SU-DHL-6 (cell line): ENCODE data around the gene CYP4F22.

ENCODE experiments used
- H2AFZ ChIP-seq: fragments of 200-600 bp; sonication (generic); 2 replicates; pipeline ENCODE4 v1.6.1; 2014; ENCODE audit warnings: low read depth, mild to moderate bottlenecking, moderate library complexity, mixed read lengths, antibody characterized with exemption, low read length; ENCODE audit not compliant: severe bottlenecking
- H3F3A ChIP-seq: fragments of 200-600 bp; shearing (Covaris generic); 2 replicates; pipeline ENCODE4 v1.6.0; 2016; ENCODE audit warnings: antibody characterized with exemption, mild to moderate bottlenecking; ENCODE audit not compliant: insufficient read depth
- H3K27ac ChIP-seq: fragments of 200-600 bp; sonication (generic); 2 replicates; pipeline ENCODE4 v1.5.1; 2016; ENCODE audit warnings: low read depth, mild to moderate bottlenecking, low read length, moderate library complexity, mixed read lengths
- H3K27me3 ChIP-seq: fragments of 200-600 bp; sonication (generic), shearing (Covaris generic); 2 replicates; pipeline ENCODE4 v1.6.0; 2014; ENCODE audit warnings: mild to moderate bottlenecking, low read length
- H3K36me3 ChIP-seq: fragments of 200-600 bp; sonication (generic); 2 replicates; pipeline ENCODE4 v1.6.1; 2014; ENCODE audit warnings: mild to moderate bottlenecking, low read length, mixed read lengths
- H3K4me2 ChIP-seq: fragments of 300-600, 200-600 bp; shearing (Covaris generic), sonication (generic); 2 replicates; pipeline ENCODE4 v1.6.0; 2014; ENCODE audit warnings: low read length, low read depth, mild to moderate bottlenecking; ENCODE audit not compliant: poor library complexity, severe bottlenecking
- H3K4me3 ChIP-seq: fragments of 200-600 bp; sonication (generic); 2 replicates; pipeline ENCODE4 v1.5.1; 2014; ENCODE audit warnings: antibody characterized with exemption, low read length, mild to moderate bottlenecking, mixed read lengths; ENCODE audit not compliant: insufficient read depth, poor library complexity, severe bottlenecking
- H3K79me2 ChIP-seq: fragments of 200-600 bp; sonication (generic); 2 replicates; pipeline ENCODE4 v1.6.1; 2014; ENCODE audit warnings: mild to moderate bottlenecking, low read length, moderate library complexity; ENCODE audit not compliant: insufficient read depth
- H3K9ac ChIP-seq: fragments of 200-600 bp; sonication (generic); 2 replicates; pipeline ENCODE4 v1.7.0; 2014; ENCODE audit warnings: mild to moderate bottlenecking, low read length
- H3K9me2 ChIP-seq: fragments of 200-600 bp; sonication (generic); replicated peaks from 2 replicates; pipeline ENCODE4 v1.6.1; 2014; ENCODE audit warnings: low read length; ENCODE audit not compliant: insufficient read depth
- H3K9me3 ChIP-seq: fragments of 200-600 bp; sonication (generic); 2 replicates; pipeline ENCODE4 v1.6.1; 2014; ENCODE audit warnings: low read length, mixed read lengths; ENCODE audit not compliant: insufficient read depth
- H4K20me1 ChIP-seq: fragments of 200-600 bp; sonication (generic); 2 replicates; pipeline ENCODE4 v1.6.1; 2014; ENCODE audit warnings: low read depth, mild to moderate bottlenecking, antibody characterized with exemption, low read length, moderate library complexity, mixed read lengths
- CTCF ChIP-seq: fragments of 200-600 bp; sonication (generic); IDR thresholded peaks from one replicate; pipeline ENCODE4 v1.5.1; 2017; ENCODE audit warnings: antibody characterized with exemption, mild to moderate bottlenecking, low read length, moderate library complexity; ENCODE audit not compliant: insufficient read depth, poor library complexity, severe bottlenecking
- EZH2phosphoT487 ChIP-seq: fragments of 200-600 bp; sonication (generic), shearing (Covaris generic); conservative IDR thresholded peaks from 2 replicates; pipeline ENCODE4 v1.6.1; 2018; ENCODE audit warnings: mild to moderate bottlenecking, antibody characterized with exemption, low read length, moderate library complexity, mixed read lengths

CYP4F22 gene

DNA sequence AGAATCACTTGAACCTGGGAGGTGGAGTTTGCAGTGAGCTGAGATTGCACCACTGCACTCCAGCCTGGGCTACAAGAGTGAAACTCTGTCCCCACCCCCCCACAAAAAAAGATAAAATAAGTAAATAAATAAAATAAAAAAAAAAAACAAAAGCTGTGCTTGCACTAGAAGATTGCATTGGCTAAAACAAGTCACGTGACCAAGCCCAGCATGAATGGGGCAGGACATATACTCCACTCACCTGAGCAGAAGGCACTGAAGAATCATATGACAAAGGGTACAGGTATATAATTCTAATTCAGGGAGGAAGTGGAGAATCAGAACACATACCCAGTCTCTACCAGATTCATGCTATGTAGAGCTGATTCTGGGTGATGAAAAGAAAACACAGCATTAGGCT lies 36.6 kb downstream of the CYP4F22 start:
- Histone ChIP-seq H3F3A (no peaks in the 10 kb centered on the region), H4K20me1 (no peaks in the 10 kb centered on the region), H2AFZ (no peak overlapping the region), H3K9me2 (no peaks in the 10 kb centered on the region), H3K27ac (no peak overlapping the region), H3K9ac (no peak overlapping the region), H3K9me3 (no peaks in the 10 kb centered on the region), H3K79me2 (no peaks in the 10 kb centered on the region), H3K4me3 (no peak overlapping the region), H3K27me3 (no peaks in the 10 kb centered on the region), H3K4me2 (no peak overlapping the region), H3K36me3 (no peaks in the 10 kb centered on the region)
- no peak for TF ChIP-seq EZH2phosphoT487
- TF ChIP-seq CTCF = no peak

GRCh38 chr19:15548648-15549047 lies 40.3 kb downstream of the CYP4F22 start:
- Histone ChIP-seq H3F3A (no peaks in the 10 kb centered on the region), H3K27me3 (no peaks in the 10 kb centered on the region), H2AFZ (no peak overlapping the region), H3K4me3 (no peak overlapping the region), H3K79me2 (no peaks in the 10 kb centered on the region), H3K9ac (no peak overlapping the region), H3K9me2 (no peaks in the 10 kb centered on the region), H3K4me2 (no peak overlapping the region), H3K9me3 (no peaks in the 10 kb centered on the region), H3K27ac (no peak overlapping the region), H3K36me3 (no peaks in the 10 kb centered on the region), H4K20me1 (no peaks in the 10 kb centered on the region)
- no peak for TF ChIP-seq EZH2phosphoT487

GRCh38 chr19:15549581-15549980 lies 41.3 kb downstream of the CYP4F22 start:
- Histone ChIP-seq H3K36me3 (no peaks in the 10 kb centered on the region), H3K9me2 (no peaks in the 10 kb centered on the region), H2AFZ (no peak overlapping the region), H3K27ac (no peak overlapping the region), H4K20me1 (no peaks in the 10 kb centered on the region), H3K4me3 (no peak overlapping the region), H3K79me2 (no peaks in the 10 kb centered on the region), H3K27me3 (no peaks in the 10 kb centered on the region), H3K9me3 (no peaks in the 10 kb centered on the region), H3K4me2 (no peak overlapping the region), H3K9ac (no peak overlapping the region), H3F3A (no peaks in the 10 kb centered on the region)
- no peak for TF ChIP-seq EZH2phosphoT487

- H3K27ac ChIP-seq = no peak overlapping the region
- no peaks in the 10 kb centered on the region for H3K9me2 ChIP-seq
- H3K4me2 ChIP-seq = no peak overlapping the region
- H3K36me3 ChIP-seq = no peaks in the 10 kb centered on the region
- no peak overlapping the region for H3K9ac ChIP-seq
- H3F3A ChIP-seq = no peaks in the 10 kb centered on the region
- TF ChIP-seq EZH2phosphoT487 (no peak), CTCF (no peak)
- H3K27me3 ChIP-seq = no peaks in the 10 kb centered on the region
- H3K79me2 ChIP-seq = no peaks in the 10 kb centered on the region
- H3K9me3 ChIP-seq = no peaks in the 10 kb centered on the region
- H2AFZ ChIP-seq = no peak overlapping the region
- no peaks in the 10 kb centered on the region for H4K20me1 ChIP-seq
- no peak overlapping the region for H3K4me3 ChIP-seq
Observed at GRCh38 chr19:15550273-15550672, 41.9 kb downstream of the CYP4F22 start.
